ENCODE data around the gene TSPAN4. TPM values are rescaled to one million over a fixed set of nuclear protein-coding genes. Genes with fewer than 3 reads are reported as not detected.

The TSPAN4 gene
- total RNA-seq, 1 donor from 2014 or later = 40.2 TPM

- Mint-ChIP-seq H3K36me3 (ENCODE audit: low read depth) (peaks cover 3% of the 10 kb centered on the region), H3K27ac (ENCODE audit: unreplicated experiment) (no peak overlapping the region), H3K27me3 (ENCODE audit: low read depth) (no peaks in the 10 kb centered on the region), H3K9me3 (no peaks in the 10 kb centered on the region), H3K4me1 (peaks cover 4% of the 10 kb centered on the region), H3K4me3 (no peak overlapping the region)
- TF ChIP-seq CTCF (conservative IDR thresholded peaks at IDR 0.05) = no peak
- DNase-seq (ENCODE audit: low read depth, low spot score) = no peak
Measured at GRCh38 chr11:869399-870126, 26.9 kb downstream of the TSPAN4 start.

GRCh38 chr11:870127-870413, 27.4 kb downstream of the TSPAN4 start:
- peak overlapping the region; percentile 43 for H3K27ac Mint-ChIP-seq (ENCODE audit: unreplicated experiment)
- peak; percentile 28 for TF ChIP-seq CTCF (conservative IDR thresholded peaks at IDR 0.05)
- H3K36me3 Mint-ChIP-seq (ENCODE audit: low read depth) = peaks cover 3% of the 10 kb centered on the region
- H3K27me3 Mint-ChIP-seq (ENCODE audit: low read depth) = no peaks in the 10 kb centered on the region
- DNase-seq (ENCODE audit: low read depth, low spot score) = no peak
- H3K9me3 Mint-ChIP-seq = no peaks in the 10 kb centered on the region
- H3K4me1 Mint-ChIP-seq = no peaks in the 10 kb centered on the region
- no peak overlapping the region for H3K4me3 Mint-ChIP-seq

- no peak overlapping the region for H3K4me3 Mint-ChIP-seq
- no peak for TF ChIP-seq CTCF (conservative IDR thresholded peaks at IDR 0.05)
- peak overlapping the region; percentile 43 for H3K27ac Mint-ChIP-seq (ENCODE audit: unreplicated experiment)
- H3K9me3 Mint-ChIP-seq = no peaks in the 10 kb centered on the region
- no peak for DNase-seq (ENCODE audit: low read depth, low spot score)
- H3K27me3 Mint-ChIP-seq (ENCODE audit: low read depth) = no peaks in the 10 kb centered on the region
- H3K4me1 Mint-ChIP-seq = no peaks in the 10 kb centered on the region
- H3K36me3 Mint-ChIP-seq (ENCODE audit: low read depth) = peaks cover 3% of the 10 kb centered on the region
Measured at GRCh38 chr11:870418-870817, 27.8 kb downstream of the TSPAN4 start.

GRCh38 chr11:871472-871871, 28.8 kb downstream of the TSPAN4 start:
- no peak for TF ChIP-seq CTCF (conservative IDR thresholded peaks at IDR 0.05)
- H3K4me1 Mint-ChIP-seq = no peaks in the 10 kb centered on the region

GRCh38 chr11:872799-873198, 30.1 kb downstream of the TSPAN4 start:
- Mint-ChIP-seq H3K4me1 (no peaks in the 10 kb centered on the region), H3K27ac (ENCODE audit: unreplicated experiment) (no peak overlapping the region), H3K4me3 (no peak overlapping the region), H3K27me3 (ENCODE audit: low read depth) (no peaks in the 10 kb centered on the region), H3K36me3 (ENCODE audit: low read depth) (peaks cover 3% of the 10 kb centered on the region), H3K9me3 (no peaks in the 10 kb centered on the region)
- no peak for TF ChIP-seq CTCF (conservative IDR thresholded peaks at IDR 0.05)
- DNase-seq (ENCODE audit: low read depth, low spot score) = no peak

More at GRCh38 chr11:871472-871871, 28.8 kb downstream of the TSPAN4 start:
- Mint-ChIP-seq H3K27me3 (ENCODE audit: low read depth) (no peaks in the 10 kb centered on the region), H3K27ac (ENCODE audit: unreplicated experiment) (no peak overlapping the region), H3K36me3 (ENCODE audit: low read depth) (peaks cover 3% of the 10 kb centered on the region), H3K4me3 (no peak overlapping the region), H3K9me3 (no peaks in the 10 kb centered on the region)
- DNase-seq (ENCODE audit: low read depth, low spot score) = no peak
